H1 (cell line): ENCODE data around the gene POLR1B. TPM values are rescaled to one million over a fixed set of nuclear protein-coding genes. Genes with fewer than 3 reads are reported as not detected.

ENCODE experiments used
- CTCF ChIA-PET: fragments of 300-600 bp; sonication (Branson Sonifier 250); formaldehyde crosslinking; loops from one replicate; lab custom pipeline; 2021; ENCODE audit not compliant: partially characterized antibody; lab: Charles Lee
- POLR2A ChIA-PET: fragments of 300-600 bp; sonication (Branson Sonifier 250); formaldehyde crosslinking; loops from one replicate; lab custom pipeline; 2021; ENCODE audit warnings: inconsistent platforms; ENCODE audit not compliant: partially characterized antibody; lab: Charles Lee
- DNase-seq, 2 experiments: peaks; one replicate each; pipeline versions ENCODE4 v3.0.0 to v3.0.0-alpha.2; 2010 to 2022; ENCODE audit warnings: low spot score in 2 of 2, low read depth in 1 of 2, mixed read lengths in 1 of 2
- FAIRE-seq: peaks from 2 replicates; lab custom pipeline; 2011; peaks lifted over from hg19 to GRCh38; lab: Jason Lieb, UNC
- H2AFZ ChIP-seq: 2 replicates; pipeline ENCODE4 v1.8.1; 2012; ENCODE audit warnings: low read length, inconsistent platforms
- H2AK5ac ChIP-seq: 2 replicates; pipeline ENCODE4 v1.6.1; 2013; ENCODE audit warnings: low read depth, low read length
- H2BK120ac ChIP-seq: replicated peaks from 2 replicates; pipeline ENCODE3; 2013; ENCODE audit warnings: low read depth, low read length, inconsistent platforms
- H2BK12ac ChIP-seq: 2 replicates; pipeline ENCODE4 v1.6.1; 2013; ENCODE audit warnings: low read depth, low read length
- H2BK15ac ChIP-seq: 2 replicates; pipeline ENCODE4 v1.6.1; 2013; ENCODE audit warnings: low read length
- H2BK20ac ChIP-seq: 2 replicates; pipeline ENCODE4 v1.6.1; 2013; ENCODE audit warnings: low read length
- H2BK5ac ChIP-seq: 2 replicates; pipeline ENCODE4 v1.6.1; 2013; ENCODE audit warnings: low read depth, low read length
- H3K14ac ChIP-seq: 2 replicates; pipeline ENCODE4 v1.6.1; 2013; ENCODE audit warnings: inconsistent platforms; ENCODE audit not compliant: insufficient read length
- H3K18ac ChIP-seq: 2 replicates; pipeline ENCODE4 v1.6.1; 2013; ENCODE audit warnings: low read length; ENCODE audit errors: extremely low read depth
- H3K23ac ChIP-seq: 2 replicates; pipeline ENCODE4 v1.6.1; 2013; ENCODE audit warnings: inconsistent platforms; ENCODE audit not compliant: insufficient read length
- H3K23me2 ChIP-seq: 2 replicates; pipeline ENCODE4 v1.6.1; 2013; ENCODE audit warnings: low read depth, low read length
- H3K27ac ChIP-seq: 2 replicates; pipeline ENCODE4 v1.6.1; 2011; ENCODE audit warnings: low read depth, low read length, inconsistent platforms
- H3K27me3 ChIP-seq, 4 experiments: replicated peaks in 1 of 4; 1 replicate in 1 of 4; 2 replicates in 3 of 4; pipeline versions ENCODE4 v1.6.1 to v1.8.1; 2011 to 2013; ENCODE audit warnings: low read length in 3 of 4, mild to moderate bottlenecking in 3 of 4, inconsistent platforms in 2 of 4, mixed read lengths in 2 of 4, moderate library complexity in 1 of 4; ENCODE audit not compliant: control insufficient read depth in 3 of 4, insufficient read depth in 3 of 4; ENCODE audit errors: extremely low read depth in 1 of 4
- H3K36me3 ChIP-seq, 4 experiments: 2 replicates each; pipeline versions ENCODE4 v1.6.1 to v1.8.1; 2011 to 2013; ENCODE audit warnings: mild to moderate bottlenecking in 4 of 4, low read length in 3 of 4, moderate library complexity in 2 of 4, control low read depth in 1 of 4, inconsistent platforms in 1 of 4; ENCODE audit not compliant: insufficient read depth in 4 of 4, control insufficient read depth in 2 of 4
- H3K4ac ChIP-seq: replicated peaks from 2 replicates; pipeline ENCODE3; 2013; ENCODE audit warnings: low read length, low read depth, mixed read lengths, inconsistent platforms; ENCODE audit not compliant: insufficient read length
- H3K4me1 ChIP-seq, 4 experiments: replicated peaks in 1 of 4; 1 replicate in 1 of 4; 2 replicates in 3 of 4; pipeline versions ENCODE4 v1.6.1 to v1.8.1; 2011 to 2013; ENCODE audit warnings: low read length in 3 of 4, inconsistent platforms in 2 of 4, mixed read lengths in 1 of 4; ENCODE audit not compliant: insufficient read depth in 4 of 4, control insufficient read depth in 3 of 4
- H3K4me2 ChIP-seq, 2 experiments: 2 replicates each; pipeline versions ENCODE4 v1.6.1 to v1.8.1; 2011 to 2013; ENCODE audit warnings: low read depth in 2 of 2, low read length in 2 of 2, control low read depth in 1 of 2, inconsistent platforms in 1 of 2, mild to moderate bottlenecking in 1 of 2; ENCODE audit not compliant: insufficient read depth in 1 of 2
- H3K4me3 ChIP-seq, 4 experiments: fragments of 200-600, 300-600 bp in 1 of 4; sonication (generic), shearing (Covaris generic), sonication (Bioruptor Twin) in 1 of 4; 2 replicates each; pipeline versions ENCODE4 v1.5.1 to v1.8.1; 2011 to 2016; ENCODE audit warnings: low read length in 4 of 4, low read depth in 3 of 4, control low read depth in 2 of 4, inconsistent platforms in 2 of 4, mild to moderate bottlenecking in 2 of 4, mixed read lengths in 1 of 4, moderate library complexity in 1 of 4; ENCODE audit not compliant: insufficient read depth in 2 of 4; ENCODE audit errors: extremely low read depth in 1 of 4
- H3K56ac ChIP-seq: replicated peaks from 2 replicates; pipeline ENCODE3; 2013; ENCODE audit warnings: low read depth, mild to moderate bottlenecking, mixed read lengths, low read length, inconsistent platforms; ENCODE audit not compliant: insufficient read length
- H3K79me1 ChIP-seq: 2 replicates; pipeline ENCODE4 v1.6.1; 2013; ENCODE audit warnings: low read depth, low read length, control low read depth
- H3K79me2 ChIP-seq, 2 experiments: 2 replicates each; pipeline versions ENCODE4 v1.6.1 to v1.8.1; 2012 to 2013; ENCODE audit warnings: low read length in 2 of 2, mild to moderate bottlenecking in 2 of 2, inconsistent platforms in 1 of 2; ENCODE audit not compliant: insufficient read depth in 2 of 2, control insufficient read depth in 1 of 2
- H3K9ac ChIP-seq, 4 experiments: replicated peaks in 1 of 4; 1 replicate in 1 of 4; 2 replicates in 3 of 4; pipeline versions ENCODE4 v1.6.1 to v1.8.1; 2011 to 2013; ENCODE audit warnings: low read depth in 3 of 4, low read length in 3 of 4, control low read depth in 2 of 4, mild to moderate bottlenecking in 2 of 4, moderate library complexity in 2 of 4, inconsistent platforms in 1 of 4; ENCODE audit errors: extremely low read depth in 1 of 4
- H3K9me3 ChIP-seq, 2 experiments: 2 replicates each; pipeline versions ENCODE4 v1.6.1 to v1.8.1; 2012 to 2013; ENCODE audit warnings: mild to moderate bottlenecking in 2 of 2, moderate library complexity in 2 of 2, control low read depth in 1 of 2, inconsistent platforms in 1 of 2, low read depth in 1 of 2, low read length in 1 of 2, mixed read lengths in 1 of 2; ENCODE audit not compliant: insufficient read depth in 2 of 2
- H4K20me1 ChIP-seq, 2 experiments: replicated peaks in 1 of 2; 2 replicates each; pipeline versions ENCODE3 to v1.8.1; 2011 to 2013; ENCODE audit warnings: inconsistent platforms in 2 of 2, low read length in 2 of 2, mild to moderate bottlenecking in 1 of 2; ENCODE audit not compliant: insufficient read depth in 2 of 2, control insufficient read depth in 1 of 2
- H4K5ac ChIP-seq: 2 replicates; pipeline ENCODE4 v1.6.1; 2013; ENCODE audit warnings: low read length, low read depth, mixed read lengths, inconsistent platforms; ENCODE audit not compliant: insufficient read length
- H4K8ac ChIP-seq: 2 replicates; pipeline ENCODE4 v1.8.0; 2013; ENCODE audit warnings: mild to moderate bottlenecking, moderate library complexity, low read length, inconsistent platforms; ENCODE audit not compliant: insufficient read depth; ENCODE audit errors: extremely low read depth
- H4K91ac ChIP-seq: replicated peaks from 2 replicates; pipeline ENCODE3; 2013; ENCODE audit warnings: low read length, mixed read lengths, inconsistent platforms; ENCODE audit not compliant: insufficient read length
- ATF3 ChIP-seq: IDR thresholded peaks from 2 replicates; pipeline ENCODE4 v1.6.1; 2011; ENCODE audit warnings: low read depth, mild to moderate bottlenecking, low read length; ENCODE audit not compliant: insufficient read depth
- BRCA1 ChIP-seq: IDR thresholded peaks from 2 replicates; pipeline ENCODE4 v1.6.1; 2012; ENCODE audit warnings: low read depth, low read length, improper control_type of control experiment
- CHD1 ChIP-seq: IDR thresholded peaks from 2 replicates; pipeline ENCODE4 v1.6.1; 2012; ENCODE audit warnings: low read depth, low read length, improper control_type of control experiment
- CHD2 ChIP-seq: IDR thresholded peaks from 2 replicates; pipeline ENCODE4 v1.6.1; 2012; ENCODE audit warnings: low read length, improper control_type of control experiment
- E2F6 ChIP-seq: IDR thresholded peaks from 2 replicates; pipeline ENCODE4 v1.6.1; 2012; ENCODE audit warnings: inconsistent platforms
- EP300 ChIP-seq, 2 experiments: IDR thresholded peaks; 1 replicate in 1 of 2; 2 replicates in 1 of 2; pipeline ENCODE4 v1.6.1; 2011 to 2012; ENCODE audit warnings: low read depth in 2 of 2, low read length in 2 of 2, mild to moderate bottlenecking in 2 of 2, borderline replicate concordance in 1 of 2, inconsistent platforms in 1 of 2, moderate library complexity in 1 of 2
- HDAC2 ChIP-seq, 2 experiments: fragments of 300-600 bp in 1 of 2; sonication (generic) in 1 of 2; IDR thresholded peaks; 2 replicates each; pipeline ENCODE4 v1.6.1; 2011 to 2012; ENCODE audit warnings: low read depth in 2 of 2, low read length in 2 of 2, mild to moderate bottlenecking in 2 of 2, moderate library complexity in 2 of 2, borderline replicate concordance in 1 of 2, inconsistent platforms in 1 of 2
- POLR2A ChIP-seq, 2 experiments: IDR thresholded peaks; 1 replicate in 1 of 2; 2 replicates in 1 of 2; pipeline ENCODE4 v1.6.1; 2011; ENCODE audit warnings: low read depth in 2 of 2, low read length in 2 of 2, mild to moderate bottlenecking in 2 of 2; ENCODE audit errors: control extremely low read depth in 1 of 2
- RBBP5 ChIP-seq: IDR thresholded peaks from 2 replicates; pipeline ENCODE4 v1.7.1; 2012; ENCODE audit warnings: low read depth, mild to moderate bottlenecking, inconsistent platforms, low read length, moderate library complexity, borderline replicate concordance
- RFX5 ChIP-seq: IDR thresholded peaks from 2 replicates; pipeline ENCODE4 v1.6.1; 2011; ENCODE audit warnings: low read depth, low read length, improper control_type of control experiment, borderline replicate concordance
- SRF ChIP-seq: IDR thresholded peaks from 2 replicates; pipeline ENCODE4 v1.6.1; 2011; ENCODE audit warnings: mild to moderate bottlenecking, low read depth, low read length, moderate library complexity
- TAF1 ChIP-seq: IDR thresholded peaks from 2 replicates; pipeline ENCODE4 v1.6.1; 2011; ENCODE audit warnings: mild to moderate bottlenecking, low read depth, low read length
- ZNF274 ChIP-seq: IDR thresholded peaks from 2 replicates; pipeline ENCODE4 v1.7.0; 2012; ENCODE audit warnings: low read length, borderline replicate concordance; ENCODE audit errors: extremely low read depth
- WGBS, 2 experiments: shearing (Covaris generic) in 1 of 2; methylation state at CpG; one replicate each; pipeline versions ENCODE4 v1.1.6 to v1.1.7; 2013 to 2015; ENCODE audit warnings: low lambda C conversion rate in 2 of 2, mixed read lengths in 2 of 2, inconsistent platforms in 1 of 2, low coverage in 1 of 2, missing lambda C conversion rate in 1 of 2; ENCODE audit not compliant: insufficient replicate concordance in 2 of 2, insufficient coverage in 1 of 2, insufficient read length in 1 of 2; ENCODE audit errors: extremely low coverage in 1 of 2, missing lambda C conversion rate in 1 of 2; 5-methylcytosine and 5-hydroxymethylcytosine counted together
- polyA plus RNA-seq, 7 experiments: library from polyadenylated mRNA; depleted of rRNA in 3 of 7; stranded (reverse) in 5 of 7; unstranded in 2 of 7; fragments of >200 nt in 5 of 7; fragments of 200-250 nt in 2 of 7; gene quantifications; 1 replicate in 5 of 7; 2 replicates in 1 of 7; 4 replicates in 1 of 7; pipeline versions ENCODE4 v1.2.1 to v1.2.3, GENCODE V29; 2011 to 2013; ENCODE audit warnings: missing spikeins in 2 of 7, mixed read lengths in 2 of 7
- total RNA-seq: library from RNA; stranded (reverse); fragmentation: NEBNext Ultra II Directional; extraction: Animal tissue kit (Norgen Biotek cat#: 25700); gene quantifications from 2 replicates; pipeline ENCODE4 v1.2.1, GENCODE V29; 2021

POLR1B gene
- total and polyA plus RNA-seq, 2 of the 8 experiments (the other 6 are each of a cell fraction or from before 2014, with no cell fraction given): 24.3 to 69.4 TPM

GRCh38 chr2:112494828-112495227 is 47.4 kb upstream of the POLR1B start:
- no peak for FAIRE-seq
- CTCF ChIA-PET: interaction anchor here (0.5 to 2.0 kb wide), 4 partner anchors 11 to 373 kb away, joined by 3 to 6 read pairs (median 3); no protein-coding TSS in a partner anchor

More at GRCh38 chr2:112494828-112495227, 47.4 kb upstream of the POLR1B start:
- H3K14ac ChIP-seq: no peak overlapping the region
- H3K9me3 ChIP-seq: no peaks in the 10 kb centered on the region
- no peak overlapping the region for H4K91ac ChIP-seq
- H3K4ac ChIP-seq: no peak overlapping the region
- H3K18ac ChIP-seq: no peak overlapping the region
- H3K23ac ChIP-seq: no peak overlapping the region
- H3K4me3 ChIP-seq: no peak overlapping the region
- no peaks in the 10 kb centered on the region for H4K20me1 ChIP-seq
- POLR2A ChIA-PET: no interaction called here
- H3K4me2 ChIP-seq: no peak overlapping the region
- H4K5ac ChIP-seq: no peak overlapping the region
- no peak overlapping the region for H2BK5ac ChIP-seq
- H3K23me2 ChIP-seq: no peaks in the 10 kb centered on the region
- H3K79me1 ChIP-seq: no peaks in the 10 kb centered on the region
- no peak overlapping the region for H2AK5ac ChIP-seq
- DNase-seq: no peak
- H2BK20ac ChIP-seq: no peak overlapping the region
- H3K4me1 ChIP-seq: peaks cover 0 to 4% (median 0%) of the 10 kb centered on the region in 4 experiments; a peak in 1 of 7 replicates
- no peak overlapping the region for H2BK12ac ChIP-seq
- no peak overlapping the region for H3K27ac ChIP-seq
- TF ChIP-seq TAF1 (no peak), EP300 (IDR thresholded peaks at IDR 0.05; ENCODE audit: borderline replicate concordance in 1 of 2, low read depth in 2 of 2, low read length in 2 of 2) (no peak), RFX5 (no peak), ATF3 (no peak), RBBP5 (no peak), BRCA1 (no peak), ZNF274 (no peak), CHD2 (no peak), POLR2A (IDR thresholded peaks at IDR 0.05; ENCODE audit: control extremely low read depth in 1 of 2, low read depth in 2 of 2, low read length in 2 of 2) (no peak), CHD1 (no peak), E2F6 (no peak), HDAC2 (IDR thresholded peaks at IDR 0.05; ENCODE audit: borderline replicate concordance in 1 of 2, low read depth in 2 of 2, low read length in 2 of 2) (no peak), SRF (no peak)
- no peak overlapping the region for H2BK120ac ChIP-seq
- peaks cover 0 to 8% (median 3%) of the 10 kb centered on the region in 4 experiments; a peak in 4 of 8 replicates for H3K36me3 ChIP-seq
- H4K8ac ChIP-seq: no peak overlapping the region
- 81% methylated on average over 5 of the region's 5 CpGs; no CpG with 5 or more reads in 1 of the 2 experiments for WGBS, 2 experiments
- H2BK15ac ChIP-seq: no peak overlapping the region
- H3K79me2 ChIP-seq: no peaks in the 10 kb centered on the region
- no peak overlapping the region for H3K9ac ChIP-seq
- no peak overlapping the region for H2AFZ ChIP-seq
- H3K27me3 ChIP-seq: no peaks in the 10 kb centered on the region
- H3K56ac ChIP-seq: no peak overlapping the region
